Gastroesophageal sphincter (tissue), 3 donors: Measurements from ENCODE around the gene IQGAP2.

Source experiments
- CTCF ChIP-seq, 4 experiments: fragments of 200-600 bp in 2 of 4; fragments of 450-650 bp in 2 of 4; sonication (generic) in 1 of 4; IDR thresholded peaks; one replicate each; pipeline ENCODE4 v1.5.1; 2017 to 2019; ENCODE audit warnings: antibody characterized with exemption in 4 of 4, mild to moderate bottlenecking in 2 of 4, moderate library complexity in 2 of 4
- POLR2A ChIP-seq, 2 donors: fragments of 450-650 bp; IDR thresholded peaks; one replicate each; pipeline ENCODE4 v1.6.1; 2017; ENCODE audit warnings: antibody characterized with exemption in 2 of 2, mild to moderate bottlenecking in 2 of 2, moderate library complexity in 1 of 2
- POLR2AphosphoS5 ChIP-seq: sonication (generic); formaldehyde crosslinking; IDR thresholded peaks from one replicate; pipeline ENCODE4 v1.6.1; 2017; ENCODE audit warnings: antibody characterized with exemption

- TF ChIP-seq CTCF (IDR thresholded peaks at IDR 0.05) (no peak), POLR2A (IDR thresholded peaks at IDR 0.05) (no peak), POLR2AphosphoS5 (no peak)
Observed at GRCh38 chr5:76683816-76684731, 281.0 kb downstream of the IQGAP2 start.
